T1000 (cell line): ENCODE data around the gene NPRL2.

Experiments
- DNase-seq: peaks from one replicate; lab custom pipeline; 2025; ENCODE audit warnings: mixed read lengths; lab: John Stamatoyannopoulos, UW

Gene NPRL2

DNA sequence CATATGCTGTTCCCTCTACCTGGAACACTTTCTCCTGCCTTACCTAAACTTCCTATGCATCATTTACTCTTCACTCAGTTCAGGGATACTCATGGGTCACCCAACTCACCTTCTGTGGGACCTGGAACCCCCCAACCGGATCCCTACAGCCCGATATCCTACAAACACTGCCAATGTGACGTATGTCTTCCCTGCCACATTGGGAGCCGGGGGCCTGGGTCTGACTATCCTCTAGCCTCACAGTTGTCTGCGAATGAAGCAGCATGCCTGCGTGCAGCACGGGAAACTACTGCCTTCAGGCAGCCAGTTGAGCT is 405 bp downstream of the NPRL2 start:
- no peak for DNase-seq

DNA sequence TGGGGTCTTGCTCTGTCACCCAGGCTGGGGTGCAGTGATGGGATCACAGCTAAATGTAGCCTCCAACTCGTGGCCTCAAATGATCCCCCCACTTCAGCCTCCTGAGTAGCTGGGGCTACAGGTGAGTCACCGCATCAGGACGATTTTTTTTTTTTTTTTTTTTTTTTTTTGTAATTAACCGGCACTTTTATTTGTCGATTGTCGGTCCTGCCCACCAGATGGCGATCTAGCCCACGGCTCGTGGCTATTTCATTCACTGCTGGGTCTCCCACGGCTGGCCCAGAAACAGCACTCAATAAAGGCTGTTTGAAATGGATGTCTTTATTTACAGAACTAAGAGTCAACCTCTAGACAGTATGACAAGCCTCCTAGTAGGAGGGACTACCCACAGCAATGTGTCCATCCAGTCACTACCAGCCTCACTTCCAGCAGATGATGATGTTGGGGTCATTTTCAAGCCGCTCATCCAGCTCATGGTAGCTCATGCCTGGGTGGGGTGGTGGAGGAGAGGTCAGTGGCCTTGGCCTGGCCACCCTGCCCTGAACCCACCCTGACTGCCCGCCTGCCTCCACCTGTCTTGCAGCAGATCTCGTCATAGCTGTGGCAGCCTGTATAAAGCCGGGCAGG is 3.3 kb downstream of the NPRL2 start:
- peak; percentile 72 for DNase-seq

DNA sequence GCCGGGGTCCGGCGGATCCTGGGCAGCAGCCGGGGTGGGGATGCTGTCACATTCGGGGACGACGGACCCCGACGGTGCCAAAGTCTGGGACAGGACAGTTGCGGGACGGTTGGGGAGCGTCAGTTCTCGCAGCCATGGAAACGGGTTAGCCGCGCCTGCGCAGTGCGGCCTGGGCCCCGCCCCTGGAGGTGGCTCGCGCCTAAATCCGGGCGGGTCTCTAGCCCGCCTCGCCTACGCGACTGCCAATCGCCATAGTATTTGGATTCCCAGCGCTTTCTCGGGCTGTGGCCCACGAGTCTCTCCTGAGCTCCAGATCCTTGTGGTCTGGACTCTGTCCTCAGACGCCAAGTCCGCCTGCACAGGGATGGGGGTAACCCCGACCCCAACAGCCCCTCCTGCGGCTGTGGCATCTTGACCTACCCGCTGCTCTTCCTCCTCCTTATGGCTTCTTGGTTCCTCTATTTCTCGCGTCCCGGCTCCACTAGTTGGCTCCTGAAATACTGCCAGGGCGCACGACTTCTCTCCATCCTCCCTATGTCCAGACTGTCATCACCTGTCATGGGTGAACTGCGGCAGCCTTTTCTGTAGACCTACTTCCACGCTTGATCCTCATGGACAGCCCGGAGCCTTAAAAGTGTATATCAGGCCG is 4.9 kb downstream of the NPRL2 start, which contains the start of gene ZMYND10:
Gene ZMYND10, minus strand, starts transcription at position 147 of the 649 bp plus-strand sequence. CDS start 153 bp downstream, outside the sequence.
- peak; percentile 70 for DNase-seq

DNA sequence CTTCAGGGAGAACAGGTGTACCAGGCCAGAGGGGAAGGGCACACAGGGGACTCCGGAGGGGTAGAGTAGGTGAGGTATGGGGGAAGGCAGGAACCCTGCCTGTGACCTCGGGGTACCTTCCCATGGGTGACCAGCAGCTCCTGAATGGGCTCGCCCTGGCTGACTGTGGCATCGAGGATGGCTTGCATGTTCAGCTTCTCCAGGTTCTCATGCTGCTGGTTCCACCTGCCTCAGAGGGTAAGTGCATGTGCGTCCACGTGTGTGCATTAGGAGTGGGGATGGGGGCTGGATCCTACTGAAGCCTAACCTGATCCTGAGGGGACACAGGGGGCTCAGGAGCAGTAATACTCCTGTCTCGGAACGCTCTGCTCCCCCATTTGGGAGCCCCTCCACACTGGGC is 5.6 kb downstream of the NPRL2 start:
- no peak for DNase-seq

DNA sequence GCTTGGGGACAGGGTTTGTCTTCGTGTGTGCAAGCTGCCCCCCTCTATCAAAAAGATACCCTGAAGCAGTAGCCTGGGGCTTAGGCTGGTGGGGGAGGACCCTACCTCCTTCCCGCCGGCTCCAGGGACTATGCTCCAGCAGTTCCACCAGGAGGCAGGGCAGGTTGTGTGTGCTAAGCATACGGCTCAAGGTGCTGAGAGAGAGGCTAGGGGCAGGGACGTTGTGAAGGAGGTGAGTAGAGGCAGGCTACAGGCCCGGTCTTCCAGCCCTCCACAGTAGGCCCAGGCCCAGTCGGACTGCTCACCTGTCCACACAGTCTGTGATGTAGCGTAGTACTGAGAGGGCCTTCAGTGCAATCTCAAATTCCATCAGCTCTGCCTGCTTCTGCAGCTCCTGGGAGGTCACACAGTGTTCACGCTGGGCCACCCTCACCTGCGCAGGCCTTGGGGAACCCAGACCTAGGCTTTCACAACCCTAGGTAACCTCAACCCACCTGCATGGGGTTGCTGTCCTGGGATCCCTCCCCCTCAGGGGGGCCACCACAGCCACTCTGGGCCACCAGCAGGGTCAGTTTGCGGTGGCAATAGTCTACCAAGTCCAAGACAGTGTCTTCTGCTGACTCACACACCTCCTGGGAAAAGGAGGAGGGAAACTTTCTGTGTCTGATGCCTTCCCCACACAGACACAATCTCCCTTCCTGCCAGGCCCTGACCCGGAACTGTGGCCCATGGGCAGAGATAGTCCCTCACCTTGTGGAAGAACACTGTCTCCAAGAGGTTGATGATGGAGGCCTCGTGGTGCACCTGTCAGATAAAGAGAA is 7.6 kb downstream of the NPRL2 start:
- no peak for DNase-seq

DNA sequence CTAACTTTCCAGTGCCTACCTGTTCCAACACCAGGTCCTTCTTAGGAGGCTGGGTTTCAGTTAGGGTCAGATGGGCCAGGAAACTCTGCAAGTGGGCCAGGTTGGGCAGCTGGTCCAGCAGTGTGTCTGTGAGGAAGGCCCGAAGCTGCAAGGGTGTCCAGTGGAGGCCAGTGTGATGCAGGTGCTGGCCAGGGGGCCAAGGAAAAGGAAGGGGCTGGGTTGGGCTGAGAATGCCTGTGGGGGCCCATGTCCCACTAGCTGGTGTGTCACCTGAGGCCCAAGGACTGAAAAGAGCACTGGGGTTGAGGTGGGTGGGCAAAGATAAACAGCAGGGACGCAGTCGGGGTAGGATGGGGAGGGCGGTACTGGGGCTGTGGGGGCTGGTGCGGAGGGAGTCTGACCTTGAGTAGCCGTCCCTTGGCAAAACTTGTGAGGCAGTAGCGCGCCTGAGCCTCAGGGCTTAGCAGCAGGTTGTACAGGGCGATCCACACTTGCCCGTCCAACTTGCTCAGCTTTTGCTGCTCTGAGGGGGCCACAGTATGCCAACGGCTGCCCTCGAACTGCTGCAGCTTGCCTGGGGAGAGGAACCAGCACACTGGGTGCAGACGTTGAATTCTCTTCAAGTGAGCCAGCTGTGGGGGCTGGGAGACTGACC is 8.5 kb downstream of the NPRL2 start:
- no peak for DNase-seq

DNA sequence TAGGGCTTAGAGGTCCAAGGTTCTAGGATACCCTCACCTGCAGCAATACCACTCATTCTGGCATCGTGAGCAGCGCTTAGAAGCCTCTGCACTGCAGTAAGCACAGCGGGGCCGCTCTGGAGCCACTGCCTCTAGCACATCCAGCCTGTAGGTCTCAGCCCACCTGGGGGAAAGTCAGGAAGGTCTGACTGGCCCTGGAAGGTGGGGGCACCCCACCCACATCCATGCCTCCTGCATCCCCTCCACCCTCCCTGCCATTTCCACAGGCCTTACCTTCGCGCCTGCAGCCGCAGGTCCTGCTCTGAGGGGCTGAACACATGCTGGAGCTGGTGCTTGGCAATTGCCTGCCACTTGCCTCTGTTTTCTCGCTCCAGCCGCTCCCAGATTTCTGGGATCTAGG is 9.0 kb downstream of the NPRL2 start:
- DNase-seq = no peak

DNA sequence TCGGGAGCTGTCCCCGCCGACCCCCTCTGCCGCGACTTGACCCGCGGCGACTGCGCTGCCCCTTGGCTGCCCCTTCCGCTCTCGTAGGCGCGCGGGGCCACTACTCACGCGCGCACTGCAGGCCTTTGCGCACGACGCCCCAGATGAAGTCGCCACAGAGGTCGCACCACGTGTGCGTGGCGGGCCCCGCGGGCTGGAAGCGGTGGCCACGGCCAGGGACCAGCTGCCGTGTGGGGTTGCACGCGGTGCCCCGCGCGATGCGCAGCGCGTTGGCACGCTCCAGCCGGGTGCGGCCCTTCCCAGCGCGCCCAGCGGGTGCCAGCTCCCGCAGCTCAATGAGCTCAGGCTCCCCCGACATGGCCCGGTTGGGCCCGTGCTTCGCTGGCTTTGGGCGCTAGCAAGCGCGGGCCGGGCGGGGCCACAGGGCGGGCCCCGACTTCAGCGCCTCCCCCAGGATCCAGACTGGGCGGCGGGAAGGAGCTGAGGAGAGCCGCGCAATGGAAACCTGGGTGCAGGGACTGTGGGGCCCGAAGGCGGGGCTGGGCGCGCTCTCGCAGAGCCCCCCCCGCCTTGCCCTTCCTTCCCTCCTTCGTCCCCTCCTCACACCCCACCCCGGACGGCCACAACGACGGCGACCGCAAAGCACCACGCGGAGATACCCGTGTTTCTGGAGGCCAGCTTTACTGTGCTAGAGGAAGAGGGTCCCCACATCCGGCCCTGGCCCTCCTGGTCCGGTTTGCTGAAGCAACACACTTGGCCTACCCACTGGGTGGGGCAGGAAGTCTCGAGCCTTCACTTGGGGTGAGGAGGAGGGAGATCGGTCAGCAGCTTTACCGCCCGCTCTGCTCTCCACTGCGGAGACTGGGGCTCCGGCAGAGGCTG is 9.9 kb downstream of the NPRL2 start, which contains the start of gene RASSF1:
Gene RASSF1, minus strand, starts transcription at position 389 of the 882 bp plus-strand sequence. Its CDS starts 31 bp downstream, at position 358.
- no peak for DNase-seq

DNA sequence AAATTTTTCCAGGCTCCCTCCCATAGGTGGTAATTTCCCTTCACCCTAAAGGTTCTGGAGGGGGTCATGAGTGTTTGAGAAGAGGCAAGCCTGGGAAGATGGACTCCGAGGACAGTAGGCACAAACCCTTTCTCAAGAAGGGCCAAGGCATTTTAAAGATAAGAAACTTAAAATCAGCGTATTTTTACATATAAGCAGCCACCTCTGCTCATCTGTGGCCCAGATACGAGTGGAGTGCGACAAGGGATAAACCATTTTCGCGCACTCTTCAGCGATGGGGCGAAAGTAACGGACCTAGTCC is 10.5 kb downstream of the NPRL2 start:
- no peak for DNase-seq

DNA sequence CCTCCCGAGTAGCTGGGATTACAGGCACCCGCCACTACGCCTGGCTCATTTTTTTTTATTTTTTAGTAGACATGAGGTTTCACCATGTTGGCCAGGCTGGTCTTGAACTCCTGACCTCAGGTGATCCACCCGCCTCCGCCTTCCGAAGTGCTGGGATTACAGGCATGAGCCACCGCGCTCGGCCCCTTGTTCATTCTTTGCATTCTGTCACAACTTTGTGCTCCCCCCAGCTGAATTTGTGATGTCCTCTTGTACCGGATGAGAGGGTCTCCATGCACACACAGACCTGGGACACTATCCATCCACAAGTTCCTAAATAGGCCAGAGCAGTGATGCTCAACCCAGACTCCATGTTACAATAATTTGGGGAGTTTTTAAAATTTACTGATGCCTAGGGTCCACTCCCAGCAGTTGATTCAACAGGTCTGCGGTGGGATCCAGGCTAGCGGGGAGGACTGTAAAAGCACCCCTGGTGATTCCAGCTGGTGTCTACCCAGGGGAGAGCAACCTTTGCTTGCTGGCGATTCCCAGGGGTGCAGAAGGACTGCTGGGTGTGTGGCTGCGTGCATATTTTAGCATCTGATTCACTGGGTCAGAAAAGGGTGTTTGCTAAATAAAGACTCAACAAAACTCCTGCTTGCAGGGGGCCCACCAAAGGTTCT is 11.0 kb downstream of the NPRL2 start:
- no peak for DNase-seq

DNA sequence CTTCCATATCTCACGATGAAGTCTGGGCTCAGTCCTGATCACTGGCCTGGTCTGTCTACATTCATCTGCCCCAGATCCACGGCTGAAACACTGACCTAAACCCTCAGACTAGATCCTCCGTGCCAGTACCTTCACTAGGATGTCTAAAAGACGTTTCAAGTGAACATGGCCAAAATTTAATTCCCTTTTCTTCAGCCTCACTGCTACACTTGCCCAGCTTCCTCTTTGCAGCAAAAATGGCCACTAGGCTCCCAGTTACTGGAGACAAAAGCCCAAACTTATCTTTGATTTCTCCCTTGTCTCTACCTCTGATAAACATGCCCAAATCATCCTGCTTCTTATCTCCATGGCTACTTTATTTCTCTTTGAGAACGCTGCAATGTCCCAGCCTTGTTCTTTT is 11.6 kb downstream of the NPRL2 start:
- no peak for DNase-seq

DNA sequence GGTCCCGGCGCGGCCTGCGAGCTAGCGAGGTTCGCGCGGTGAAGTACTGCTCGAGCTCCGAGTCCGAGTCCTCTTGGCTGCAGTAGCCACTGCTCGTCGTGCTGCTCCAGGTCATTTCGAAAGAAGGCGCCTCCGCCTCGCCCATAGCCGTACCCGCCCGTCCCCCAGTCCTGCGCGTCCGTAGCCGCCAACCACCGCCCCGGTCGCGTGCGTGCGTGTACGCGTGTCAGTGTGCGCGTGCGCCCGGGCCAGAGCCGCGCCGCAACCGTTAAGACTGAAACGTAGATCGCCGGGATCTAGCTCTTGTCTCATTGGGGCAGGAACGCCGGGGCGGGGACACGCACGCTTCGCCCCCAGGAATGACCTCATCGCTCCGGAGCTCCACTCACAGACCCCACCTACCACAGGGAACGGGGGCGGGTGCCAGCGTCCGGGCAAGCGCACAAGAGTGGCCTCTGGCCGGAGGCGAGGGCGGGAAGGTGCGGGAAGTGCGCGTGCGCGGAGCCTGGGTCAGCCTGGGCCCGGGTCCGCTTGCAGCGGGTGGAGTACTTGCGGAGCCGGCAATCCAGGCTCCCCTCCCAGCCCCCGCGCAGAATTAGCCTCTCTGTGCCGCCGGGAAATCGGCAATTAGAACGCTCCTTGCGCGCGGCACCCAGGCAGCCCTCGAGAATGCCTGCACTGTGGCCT is 13.3 kb downstream of the NPRL2 start:
- DNase-seq = peak; percentile 98

DNA sequence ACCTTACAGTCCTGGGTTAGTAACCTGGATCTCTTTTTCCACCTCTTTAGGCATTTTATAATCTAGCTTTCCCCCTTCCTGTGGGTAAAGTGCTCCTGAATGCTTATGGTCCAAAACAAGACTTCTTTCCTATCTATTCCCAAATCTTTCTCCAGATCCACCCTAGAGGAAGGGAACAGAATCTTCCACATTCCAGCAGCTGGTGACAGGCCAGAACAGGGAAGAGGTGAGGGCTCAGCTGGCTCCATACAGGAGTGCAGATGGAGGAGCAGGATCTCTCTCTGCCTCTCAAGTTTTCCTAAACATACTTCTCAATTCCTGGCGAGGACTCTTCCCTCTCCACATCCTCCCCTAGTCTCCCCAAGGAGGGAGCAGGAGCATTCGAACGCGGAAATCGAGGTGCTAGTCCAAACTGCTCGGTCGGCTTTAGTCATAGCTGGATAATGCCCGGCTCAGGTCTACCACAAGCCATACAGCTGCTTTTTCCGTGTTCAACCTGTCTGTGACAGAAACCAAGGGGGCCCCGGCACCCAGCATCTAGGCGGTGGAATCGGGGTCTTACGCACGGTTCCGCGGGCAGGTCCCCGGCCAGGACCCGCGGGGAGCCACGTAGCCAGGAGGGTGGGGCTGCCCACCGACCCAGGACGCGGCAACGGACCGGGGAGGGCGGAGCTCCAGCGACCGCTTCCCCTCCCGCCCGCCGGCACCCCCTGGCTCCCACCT is 14.0 kb downstream of the NPRL2 start:
- DNase-seq = no peak

DNA sequence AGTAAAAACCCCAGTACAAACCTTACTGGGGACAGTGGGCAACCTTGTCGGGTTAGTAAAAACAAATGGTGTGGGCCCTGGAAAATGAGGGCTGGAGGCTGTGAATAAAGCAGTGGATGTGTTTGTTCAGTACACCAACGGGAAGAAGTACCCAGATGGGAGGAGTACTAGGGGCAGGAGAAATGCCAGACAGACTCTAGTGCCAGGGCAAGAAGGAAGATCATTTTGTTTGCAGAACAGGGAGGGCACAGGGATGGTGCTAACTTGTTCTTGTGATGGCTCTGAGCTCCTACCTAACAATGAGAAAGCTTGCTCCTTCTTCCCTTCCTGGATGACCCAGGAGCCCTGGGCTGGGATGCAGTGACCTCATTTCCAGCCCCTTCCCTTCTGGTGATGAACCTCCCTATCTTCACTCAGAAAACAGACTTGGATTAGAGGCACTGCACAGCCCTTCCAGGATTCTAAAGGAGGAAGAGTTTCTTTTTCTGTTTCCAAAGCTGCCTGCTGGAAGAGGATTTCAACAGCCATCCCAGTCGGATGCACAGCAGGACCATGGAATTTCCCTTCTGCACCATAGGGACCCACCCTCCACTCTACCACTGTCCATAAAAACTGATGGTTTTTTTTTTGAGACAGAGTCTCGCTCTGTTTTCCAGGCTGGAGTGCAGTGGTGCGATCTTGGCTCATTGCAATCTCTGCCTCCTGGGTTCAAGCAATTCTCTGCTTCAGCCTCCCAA is 16.1 kb downstream of the NPRL2 start:
- no peak for DNase-seq

DNA sequence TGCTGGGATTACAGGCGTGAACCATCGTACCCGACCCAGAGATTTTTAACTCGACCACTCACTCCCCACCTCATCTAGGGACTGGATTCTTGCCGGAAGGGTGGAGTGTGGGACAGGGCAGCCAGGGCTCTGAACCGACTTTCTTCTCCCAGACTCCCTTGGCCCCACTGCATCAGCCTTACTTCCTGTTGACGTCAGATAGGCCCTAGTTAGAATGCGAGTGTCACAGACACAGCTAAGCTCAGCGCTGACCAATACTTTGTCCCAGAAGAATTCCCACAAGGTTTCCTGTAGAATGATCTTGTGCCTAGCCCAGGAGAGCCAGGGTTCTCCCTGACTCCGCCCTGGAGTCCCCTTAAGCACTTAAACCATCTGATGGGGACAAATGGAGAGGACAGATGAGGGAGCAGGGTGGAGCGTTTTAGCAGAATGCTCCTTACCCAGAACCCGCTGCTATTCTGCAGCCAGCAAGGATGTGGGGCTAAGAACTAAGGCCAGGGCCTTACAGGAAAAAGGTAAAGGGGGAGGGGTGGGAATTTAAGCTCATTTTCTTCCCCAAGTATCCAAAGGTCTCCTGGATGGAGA is 16.7 kb downstream of the NPRL2 start:
- no peak for DNase-seq

DNA sequence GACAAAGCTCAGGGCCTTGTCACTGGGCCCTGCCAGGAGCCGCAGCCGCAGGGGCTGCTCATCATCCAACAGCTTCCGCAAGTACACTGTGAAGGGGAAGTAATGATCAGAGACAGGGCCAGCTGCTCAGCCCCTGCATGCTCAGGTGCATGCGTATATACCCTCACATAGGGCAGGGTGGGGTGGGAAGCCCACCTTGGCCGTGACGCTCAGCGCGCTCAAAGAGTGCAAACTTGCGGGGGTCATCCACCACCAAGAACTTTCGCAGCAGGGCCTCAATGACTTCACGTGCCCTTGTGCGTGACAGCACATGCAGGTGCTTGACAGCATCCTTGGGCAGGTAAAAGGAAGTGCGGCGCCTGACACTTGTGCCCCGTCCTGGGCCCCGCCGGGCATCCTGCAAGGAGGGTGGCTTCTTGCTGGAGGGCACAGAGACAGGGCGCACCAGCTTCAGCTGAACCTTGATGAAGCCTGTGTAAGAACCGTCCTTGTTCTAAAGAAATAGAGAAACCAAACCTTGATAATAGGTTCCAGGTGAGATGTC is 19.1 kb downstream of the NPRL2 start:
- no peak for DNase-seq

DNA sequence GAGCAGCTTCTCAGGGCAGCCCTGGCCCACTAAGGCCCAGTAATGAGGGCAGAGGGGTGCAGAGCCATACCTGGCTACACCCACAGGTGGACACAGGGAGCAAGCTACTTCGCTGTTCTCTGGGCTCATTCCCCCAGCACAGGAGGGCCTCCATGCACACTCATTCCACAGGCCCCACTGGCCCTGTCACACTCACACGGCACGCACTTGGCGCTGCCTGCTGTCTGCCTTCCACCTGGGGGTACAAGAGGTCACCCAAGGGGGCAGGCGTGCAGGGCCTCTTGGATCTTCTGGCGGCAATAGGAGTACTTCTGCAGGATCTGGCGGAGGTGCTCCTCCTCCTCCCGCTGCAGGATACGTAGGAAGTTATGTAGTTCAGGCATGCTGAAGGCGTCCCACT is 20.2 kb downstream of the NPRL2 start:
- DNase-seq = no peak

DNA sequence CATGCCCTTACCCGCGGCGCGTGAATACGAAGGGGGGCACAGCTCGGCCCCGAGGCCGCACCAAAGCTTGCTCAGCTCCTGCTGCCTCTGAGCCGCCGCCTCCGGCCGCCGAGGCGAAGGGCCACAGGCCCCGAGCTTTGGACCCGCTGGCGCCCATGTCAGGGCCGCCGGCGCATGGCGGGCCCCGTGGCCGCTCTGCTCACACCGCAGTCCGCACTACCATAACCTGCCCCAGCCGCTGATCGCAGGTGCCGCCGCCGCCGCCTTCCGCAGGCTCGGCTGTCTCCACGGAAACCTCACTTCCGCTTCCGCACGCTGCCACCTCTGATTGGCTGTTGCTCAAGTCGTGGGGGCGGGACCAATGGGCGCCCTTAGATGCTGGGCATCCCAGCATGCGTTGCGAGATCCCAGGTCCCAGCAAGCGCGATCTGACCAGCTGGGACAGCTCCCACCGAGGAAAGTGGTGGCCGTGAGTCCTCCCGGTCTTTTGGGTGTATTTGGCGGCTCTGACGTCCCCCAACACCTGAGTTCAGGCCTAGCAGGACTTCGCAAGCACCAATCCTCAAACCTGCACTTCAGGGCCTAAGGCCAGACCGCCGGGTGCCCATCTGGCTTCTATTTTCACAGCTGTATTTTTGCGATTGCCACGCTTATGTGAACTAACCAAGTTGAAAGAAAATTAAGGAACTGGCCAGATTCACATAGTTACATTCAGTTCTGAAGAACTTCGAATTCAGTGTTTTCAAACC is 22.5 kb downstream of the NPRL2 start, which contains the start of gene TUSC2:
Gene TUSC2, minus strand, starts transcription at position 281 of the 749 bp plus-strand sequence. Its CDS starts 124 bp downstream, at position 157.
- DNase-seq = peak; percentile 94
